Naive B cell (primary cell): ENCODE results near the gene ADGRG1. TPM values are rescaled to one million over a fixed set of nuclear protein-coding genes. Genes with fewer than 3 reads are reported as not detected.
"Not testable (repeated sequence)": the region's sequence is repeated elsewhere in the genome, so short reads cannot be mapped to it uniquely, and the experiment has no call there.

Experiments
- ATAC-seq, 2 donors: fragments of 150-1000 bp; cut with Tn5 transposase; 2 replicates each; pipeline ENCODE4 v1.10.0; 2021; ENCODE audit warnings: low read depth in 2 of 2, mild to moderate bottlenecking in 2 of 2, moderate library complexity in 2 of 2
- DNase-seq: peaks from one replicate; pipeline ENCODE4 v3.0.0; 2022
- H3K27ac Mint-ChIP-seq, 6 donors: one replicate each; pipeline ENCODE4 v1.8.0; 2020 to 2022; ENCODE audit warnings: mild to moderate bottlenecking in 6 of 6, mixed read lengths in 6 of 6, moderate library complexity in 5 of 6, inconsistent platforms in 2 of 6
- H3K27me3 Mint-ChIP-seq, 3 donors: one replicate each; pipeline ENCODE4 v1.8.0; 2021 to 2022; ENCODE audit warnings: mixed read lengths in 3 of 3, mild to moderate bottlenecking in 1 of 3
- H3K36me3 Mint-ChIP-seq, 2 donors: one replicate each; pipeline ENCODE4 v1.8.0; 2020 to 2022; ENCODE audit warnings: mixed read lengths in 2 of 2, inconsistent platforms in 1 of 2, mild to moderate bottlenecking in 1 of 2
- H3K4me1 Mint-ChIP-seq, 3 donors: one replicate each; pipeline ENCODE4 v1.8.0; 2020 to 2022; ENCODE audit warnings: mixed read lengths in 3 of 3, inconsistent platforms in 1 of 3, mild to moderate bottlenecking in 1 of 3, moderate library complexity in 1 of 3
- H3K4me3 Mint-ChIP-seq, 8 donors: one replicate each; pipeline ENCODE4 v1.8.0; 2020 to 2022; ENCODE audit warnings: mild to moderate bottlenecking in 8 of 8, mixed read lengths in 8 of 8, moderate library complexity in 8 of 8, inconsistent platforms in 2 of 8
- H3K9me3 Mint-ChIP-seq, 7 donors: one replicate each; pipeline ENCODE4 v1.8.0; 2020 to 2022; ENCODE audit warnings: mixed read lengths in 7 of 7, mild to moderate bottlenecking in 5 of 7, inconsistent platforms in 2 of 7, moderate library complexity in 1 of 7
- polyA plus RNA-seq, 6 donors: library from polyadenylated mRNA; unstranded; fragments of 300-500 nt; fragmentation: Illumina TruSeq; gene quantifications; one replicate each; pipeline ENCODE4 v1.2.3, GENCODE V29; 2021; ENCODE audit warnings: low read depth in 6 of 6

The ADGRG1 gene
- polyA plus RNA-seq, 6 donors from 2014 or later, result 0.17 to 0.72 (median 0.65) TPM; not detected in 1

GRCh38 chr16:57667526-57668262, 39.3 kb downstream of the ADGRG1 start:
- ATAC-seq, result no peak
- Mint-ChIP-seq H3K4me3 (no peak overlapping the region), H3K27me3 (peaks cover 0 to 8% (median 0%) of the 10 kb centered on the region in 3 donors), H3K4me1 (no peaks in the 10 kb centered on the region), H3K9me3 (no peaks in the 10 kb centered on the region), H3K27ac (no peak overlapping the region), H3K36me3 (no peaks in the 10 kb centered on the region)
- no peak for DNase-seq

- ATAC-seq, result no peak
- no peaks in the 10 kb centered on the region for H3K9me3 Mint-ChIP-seq
- peak within 1 kb of the TSS in 1 of 6 donors; percentile 90 for H3K27ac Mint-ChIP-seq
- no peak for DNase-seq
- peak within 1 kb of the TSS in 1 of 8 donors; percentile 4 for H3K4me3 Mint-ChIP-seq
- H3K4me1 Mint-ChIP-seq, result no peaks in the 10 kb centered on the region
- no peaks in the 10 kb centered on the region for H3K36me3 Mint-ChIP-seq
- H3K27me3 Mint-ChIP-seq, result peaks cover 0 to 8% (median 2%) of the 10 kb centered on the region in 3 donors
These were observed 39.8 kb downstream of the ADGRG1 start, which contains the start of gene ADGRG3 for GRCh38 chr16:57668263-57668571. TSS of gene ADGRG3 (plus strand) at chr16:57668306. CDS start at chr16:57668348, 42 bp downstream.

- Mint-ChIP-seq H3K27ac (no peak overlapping the region), H3K9me3 (no peaks in the 10 kb centered on the region), H3K27me3 (peaks cover 0 to 9% (median 8%) of the 10 kb centered on the region in 3 donors), H3K36me3 (no peaks in the 10 kb centered on the region), H3K4me3 (peak overlapping the region in 1 of 8 donors; percentile 4), H3K4me1 (no peaks in the 10 kb centered on the region)
- ATAC-seq (no peak), DNase-seq (no peak)
These were observed 40.4 kb downstream of the ADGRG1 start for GRCh38 chr16:57668630-57669475.

- ATAC-seq, result no peak
- no peak for DNase-seq
- Mint-ChIP-seq H3K27ac (peak overlapping the region in 1 of 6 donors; percentile 75), H3K4me1 (no peaks in the 10 kb centered on the region), H3K27me3 (peaks cover 0 to 9% (median 8%) of the 10 kb centered on the region in 3 donors), H3K9me3 (no peaks in the 10 kb centered on the region), H3K4me3 (no peak overlapping the region), H3K36me3 (no peaks in the 10 kb centered on the region)
These were observed 41.2 kb downstream of the ADGRG1 start for GRCh38 chr16:57669476-57670162.

GRCh38 chr16:57670196-57670595, 41.8 kb downstream of the ADGRG1 start:
- Mint-ChIP-seq H3K36me3 (no peaks in the 10 kb centered on the region), H3K4me3 (no peak overlapping the region), H3K4me1 (no peaks in the 10 kb centered on the region), H3K27ac (peak overlapping the region in 1 of 6 donors; percentile 39), H3K27me3 (peaks cover 0 to 9% (median 8%) of the 10 kb centered on the region in 3 donors), H3K9me3 (no peaks in the 10 kb centered on the region)
- no peak for ATAC-seq
- DNase-seq, result no peak

GRCh38 chr16:57671451-57671850, 43.0 kb downstream of the ADGRG1 start:
- not testable (repeated sequence) for H3K9me3 Mint-ChIP-seq, ATAC-seq, H3K36me3 Mint-ChIP-seq, H3K4me1 Mint-ChIP-seq, H3K27ac Mint-ChIP-seq, H3K27me3 Mint-ChIP-seq, H3K4me3 Mint-ChIP-seq, DNase-seq

GRCh38 chr16:57672416-57672815, 44.0 kb downstream of the ADGRG1 start:
- Mint-ChIP-seq H3K9me3 (no peaks in the 10 kb centered on the region), H3K36me3 (no peaks in the 10 kb centered on the region), H3K27ac (no peak overlapping the region), H3K4me3 (no peak overlapping the region), H3K27me3 (peaks cover 0 to 9% (median 8%) of the 10 kb centered on the region in 3 donors), H3K4me1 (no peaks in the 10 kb centered on the region)
- DNase-seq, result no peak
- ATAC-seq, result no peak

- Mint-ChIP-seq H3K27ac (no peak overlapping the region), H3K4me1 (no peaks in the 10 kb centered on the region), H3K36me3 (no peaks in the 10 kb centered on the region), H3K9me3 (no peaks in the 10 kb centered on the region), H3K27me3 (peaks cover 0 to 9% (median 8%) of the 10 kb centered on the region in 3 donors), H3K4me3 (no peak overlapping the region)
- no peak for DNase-seq
- no peak for ATAC-seq
These were observed 44.4 kb downstream of the ADGRG1 start for GRCh38 chr16:57672824-57673223.

- DNase-seq (no peak), ATAC-seq (no peak)
- H3K27me3 Mint-ChIP-seq, result peaks cover 0 to 9% (median 0%) of the 10 kb centered on the region in 3 donors
- H3K36me3 Mint-ChIP-seq, result no peaks in the 10 kb centered on the region
- no peak overlapping the region for H3K27ac Mint-ChIP-seq
- H3K9me3 Mint-ChIP-seq, result no peaks in the 10 kb centered on the region
- no peak overlapping the region for H3K4me3 Mint-ChIP-seq
- H3K4me1 Mint-ChIP-seq, result peaks cover 0 to 7% (median 0%) of the 10 kb centered on the region in 3 donors
These were observed 47.5 kb downstream of the ADGRG1 start for GRCh38 chr16:57675741-57676551.

- Mint-ChIP-seq H3K9me3 (no peaks in the 10 kb centered on the region), H3K4me3 (no peak overlapping the region), H3K4me1 (peaks cover 0 to 7% (median 0%) of the 10 kb centered on the region in 3 donors), H3K27me3 (peaks cover 0 to 9% (median 0%) of the 10 kb centered on the region in 3 donors), H3K36me3 (no peaks in the 10 kb centered on the region), H3K27ac (no peak overlapping the region)
- DNase-seq (no peak), ATAC-seq (no peak)
These were observed 48.2 kb downstream of the ADGRG1 start for GRCh38 chr16:57676553-57677085.

GRCh38 chr16:57677622-57678369, 49.4 kb downstream of the ADGRG1 start:
- H3K4me3 Mint-ChIP-seq, result no peak overlapping the region
- H3K27ac Mint-ChIP-seq, result peak overlapping the region in 1 of 6 donors; percentile 15
- no peaks in the 10 kb centered on the region for H3K9me3 Mint-ChIP-seq
- no peaks in the 10 kb centered on the region for H3K36me3 Mint-ChIP-seq
- H3K4me1 Mint-ChIP-seq, result peaks cover 0 to 7% (median 0%) of the 10 kb centered on the region in 3 donors
- DNase-seq, result no peak
- peaks cover 0 to 9% (median 0%) of the 10 kb centered on the region in 3 donors for H3K27me3 Mint-ChIP-seq
- ATAC-seq, result no peak

GRCh38 chr16:57679016-57679415, 50.6 kb downstream of the ADGRG1 start:
- H3K36me3 Mint-ChIP-seq, result no peaks in the 10 kb centered on the region
- H3K9me3 Mint-ChIP-seq, result no peaks in the 10 kb centered on the region
- DNase-seq (no peak), ATAC-seq (no peak)
- H3K27ac Mint-ChIP-seq, result peak overlapping the region in 2 of 6 donors; percentile 19 to 22
- no peak overlapping the region for H3K4me3 Mint-ChIP-seq
- H3K4me1 Mint-ChIP-seq, result peaks cover 0 to 7% (median 0%) of the 10 kb centered on the region in 3 donors
- no peaks in the 10 kb centered on the region for H3K27me3 Mint-ChIP-seq
